GM23248 (cell line): ENCODE data around the gene ZNF330.

ENCODE experiments used
- EZH2 ChIP-seq: fragments of 200-600 bp; sonication (generic); IDR thresholded peaks from 2 replicates; pipeline ENCODE4 v1.6.1; 2018; ENCODE audit warnings: antibody characterized with exemption, mild to moderate bottlenecking; ENCODE audit not compliant: insufficient read depth, poor library complexity, severe bottlenecking
- EZH2phosphoT487 ChIP-seq: fragments of 200-600 bp; sonication (generic); IDR thresholded peaks from 2 replicates; pipeline ENCODE4 v1.6.1; 2018; ENCODE audit warnings: antibody characterized with exemption, moderate library complexity, mild to moderate bottlenecking, low read depth; ENCODE audit not compliant: insufficient read depth

GRCh38 chr4:141246243-141246642 is 25.5 kb downstream of the ZNF330 start:
- TF ChIP-seq EZH2phosphoT487 (no peak), EZH2 (no peak)
